HL-60 (cell line): Measurements from ENCODE around the gene TRPV4.

Experiments
- DNase-seq, 2 experiments: peaks; one replicate each; pipeline ENCODE4 v3.0.0-alpha.2; 2010 to 2020; ENCODE audit warnings: low read depth in 1 of 2, low spot score in 1 of 2
- H3K27ac ChIP-seq: fragments of 250-450 bp; sonication (Bioruptor Pico); replicated peaks from 2 replicates; pipeline ENCODE4 v1.5.1; 2020; ENCODE audit warnings: mild to moderate bottlenecking, moderate library complexity
- H3K27me3 ChIP-seq: fragments of 250-450 bp; sonication (Bioruptor Pico); 2 replicates; pipeline ENCODE4 v1.5.1; 2021; ENCODE audit warnings: mild to moderate bottlenecking, moderate library complexity; ENCODE audit not compliant: insufficient read depth, poor library complexity, severe bottlenecking
- H3K4me3 ChIP-seq: replicated peaks from 2 replicates; pipeline ENCODE4 v1.5.1; 2011; ENCODE audit warnings: mild to moderate bottlenecking, control low read depth, low read length; ENCODE audit not compliant: insufficient read depth
- GABPA ChIP-seq: IDR thresholded peaks from 2 replicates; pipeline ENCODE4 v1.6.1; 2012; ENCODE audit warnings: low read depth
- POLR2AphosphoS5 ChIP-seq: IDR thresholded peaks from 2 replicates; pipeline ENCODE4 v1.6.1; 2012; ENCODE audit warnings: low read depth
- SPI1 ChIP-seq: IDR thresholded peaks from 2 replicates; pipeline ENCODE4 v1.6.1; 2012; ENCODE audit warnings: low read depth, mild to moderate bottlenecking, borderline replicate concordance
- TF ChIP-seq, protein P1 (sequence below): IDR thresholded peaks from one replicate; pipeline ENCODE4 v1.5.1; 2011; ENCODE audit warnings: low read length, control low read depth, inconsistent platforms; ENCODE audit not compliant: insufficient read depth
- TF ChIP-seq, protein P2 (sequence below): IDR thresholded peaks from 2 replicates; pipeline ENCODE4 v1.6.1; 2012; ENCODE audit warnings: low read depth; ENCODE audit not compliant: insufficient replicate concordance

Gene TRPV4

DNA sequence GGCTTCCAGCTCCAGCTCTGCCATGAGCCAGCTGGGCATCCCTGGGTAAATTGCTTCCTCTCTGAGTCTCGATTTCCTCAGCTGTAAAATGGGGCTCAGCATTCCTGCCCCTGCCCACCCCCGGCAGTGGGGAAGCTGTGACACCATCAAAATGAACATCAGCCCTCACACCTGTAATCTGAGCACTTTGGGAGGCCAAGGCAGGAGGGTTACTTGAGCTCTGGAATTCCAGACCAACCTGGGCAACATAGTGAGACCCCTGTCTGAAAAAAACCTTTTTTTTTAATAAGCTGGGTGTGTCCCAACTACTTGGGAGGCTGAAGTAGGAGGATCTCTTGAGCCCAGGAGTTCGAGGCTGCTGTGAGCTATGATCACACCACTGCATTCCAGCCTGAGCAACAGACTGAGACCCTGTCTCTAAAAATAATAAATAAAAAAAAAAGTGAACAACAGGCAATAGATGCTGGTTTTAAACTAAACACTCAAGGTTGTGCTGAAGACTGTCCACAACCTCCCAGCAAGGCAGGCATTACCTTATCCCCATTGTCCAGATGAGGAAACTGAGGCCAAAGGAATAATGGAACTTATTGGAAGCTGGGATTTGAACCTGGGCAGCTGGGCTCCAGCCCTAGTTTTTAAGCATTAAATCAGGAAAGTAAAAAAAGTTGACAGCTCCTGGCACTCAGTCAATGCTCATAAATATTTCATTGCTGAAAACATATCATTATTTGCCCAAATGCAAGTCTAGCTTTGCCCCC, 4.3 kb downstream of the TRPV4 start:
- H3K4me3 ChIP-seq, result no peak overlapping the region
- no peak for TF ChIP-seq GABPA
- TF ChIP-seq, protein P1, sequence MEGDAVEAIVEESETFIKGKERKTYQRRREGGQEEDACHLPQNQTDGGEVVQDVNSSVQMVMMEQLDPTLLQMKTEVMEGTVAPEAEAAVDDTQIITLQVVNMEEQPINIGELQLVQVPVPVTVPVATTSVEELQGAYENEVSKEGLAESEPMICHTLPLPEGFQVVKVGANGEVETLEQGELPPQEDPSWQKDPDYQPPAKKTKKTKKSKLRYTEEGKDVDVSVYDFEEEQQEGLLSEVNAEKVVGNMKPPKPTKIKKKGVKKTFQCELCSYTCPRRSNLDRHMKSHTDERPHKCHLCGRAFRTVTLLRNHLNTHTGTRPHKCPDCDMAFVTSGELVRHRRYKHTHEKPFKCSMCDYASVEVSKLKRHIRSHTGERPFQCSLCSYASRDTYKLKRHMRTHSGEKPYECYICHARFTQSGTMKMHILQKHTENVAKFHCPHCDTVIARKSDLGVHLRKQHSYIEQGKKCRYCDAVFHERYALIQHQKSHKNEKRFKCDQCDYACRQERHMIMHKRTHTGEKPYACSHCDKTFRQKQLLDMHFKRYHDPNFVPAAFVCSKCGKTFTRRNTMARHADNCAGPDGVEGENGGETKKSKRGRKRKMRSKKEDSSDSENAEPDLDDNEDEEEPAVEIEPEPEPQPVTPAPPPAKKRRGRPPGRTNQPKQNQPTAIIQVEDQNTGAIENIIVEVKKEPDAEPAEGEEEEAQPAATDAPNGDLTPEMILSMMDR, result no peak
- TF ChIP-seq POLR2AphosphoS5, result no peak
- DNase-seq, result no peak

DNA sequence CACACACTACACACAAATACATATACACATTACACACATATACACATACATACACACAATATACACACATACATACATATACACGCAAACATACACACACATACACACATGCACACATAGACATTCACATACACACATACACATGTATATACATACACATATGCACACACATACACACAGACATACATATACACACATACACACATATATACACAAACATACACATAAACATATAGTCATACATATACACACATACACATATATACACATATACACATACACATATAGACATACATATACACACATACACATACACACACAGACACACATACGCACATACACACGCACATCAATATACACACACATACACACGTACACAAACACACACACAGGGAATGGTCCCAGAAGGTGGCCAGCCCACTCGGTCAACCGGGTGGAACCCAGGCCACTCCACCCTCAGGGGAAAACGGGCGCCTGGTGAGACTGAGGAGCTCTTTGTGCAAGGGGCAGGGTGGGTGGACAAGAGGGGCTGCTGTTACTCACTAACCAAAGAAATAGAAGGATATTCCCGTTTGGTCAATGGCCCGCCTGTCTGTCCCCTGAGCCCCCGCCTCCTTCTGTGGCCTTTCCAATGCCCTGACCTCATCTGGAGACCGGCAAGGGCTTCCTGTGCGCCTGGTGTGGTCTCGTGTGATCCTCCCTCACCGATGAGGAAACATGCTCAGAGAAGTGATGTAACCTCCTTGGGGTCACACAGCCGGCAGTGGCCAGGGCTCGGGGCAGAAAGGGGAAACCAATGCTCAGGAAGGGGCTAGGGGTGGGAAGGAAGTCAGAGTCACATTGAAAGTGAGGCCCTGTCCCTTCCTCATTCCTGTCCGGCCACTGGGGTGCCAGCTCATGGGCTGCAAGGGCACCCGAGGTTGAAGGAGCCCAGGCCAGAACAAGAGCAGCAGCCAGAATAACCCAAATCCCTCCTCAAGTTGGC, 5.3 kb downstream of the TRPV4 start:
- peak; percentile 90 to 93 for DNase-seq
- peak overlapping the region; percentile 61 for H3K27ac ChIP-seq
- peaks cover 4% of the 10 kb centered on the region for H3K27me3 ChIP-seq
- TF ChIP-seq POLR2AphosphoS5 (0 out of 2 replicates have a peak, but pooled peaks have one; percentile 42), SPI1 (peak; percentile 84), GABPA (peak; percentile 59; the same call in 1 of the 2 replicates)
- TF ChIP-seq, protein P1, result no peak
- TF ChIP-seq, protein P2, sequence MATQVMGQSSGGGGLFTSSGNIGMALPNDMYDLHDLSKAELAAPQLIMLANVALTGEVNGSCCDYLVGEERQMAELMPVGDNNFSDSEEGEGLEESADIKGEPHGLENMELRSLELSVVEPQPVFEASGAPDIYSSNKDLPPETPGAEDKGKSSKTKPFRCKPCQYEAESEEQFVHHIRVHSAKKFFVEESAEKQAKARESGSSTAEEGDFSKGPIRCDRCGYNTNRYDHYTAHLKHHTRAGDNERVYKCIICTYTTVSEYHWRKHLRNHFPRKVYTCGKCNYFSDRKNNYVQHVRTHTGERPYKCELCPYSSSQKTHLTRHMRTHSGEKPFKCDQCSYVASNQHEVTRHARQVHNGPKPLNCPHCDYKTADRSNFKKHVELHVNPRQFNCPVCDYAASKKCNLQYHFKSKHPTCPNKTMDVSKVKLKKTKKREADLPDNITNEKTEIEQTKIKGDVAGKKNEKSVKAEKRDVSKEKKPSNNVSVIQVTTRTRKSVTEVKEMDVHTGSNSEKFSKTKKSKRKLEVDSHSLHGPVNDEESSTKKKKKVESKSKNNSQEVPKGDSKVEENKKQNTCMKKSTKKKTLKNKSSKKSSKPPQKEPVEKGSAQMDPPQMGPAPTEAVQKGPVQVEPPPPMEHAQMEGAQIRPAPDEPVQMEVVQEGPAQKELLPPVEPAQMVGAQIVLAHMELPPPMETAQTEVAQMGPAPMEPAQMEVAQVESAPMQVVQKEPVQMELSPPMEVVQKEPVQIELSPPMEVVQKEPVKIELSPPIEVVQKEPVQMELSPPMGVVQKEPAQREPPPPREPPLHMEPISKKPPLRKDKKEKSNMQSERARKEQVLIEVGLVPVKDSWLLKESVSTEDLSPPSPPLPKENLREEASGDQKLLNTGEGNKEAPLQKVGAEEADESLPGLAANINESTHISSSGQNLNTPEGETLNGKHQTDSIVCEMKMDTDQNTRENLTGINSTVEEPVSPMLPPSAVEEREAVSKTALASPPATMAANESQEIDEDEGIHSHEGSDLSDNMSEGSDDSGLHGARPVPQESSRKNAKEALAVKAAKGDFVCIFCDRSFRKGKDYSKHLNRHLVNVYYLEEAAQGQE, result no peak
- H3K4me3 ChIP-seq, result no peak overlapping the region

More for the DNA sequence above, 4.3 kb downstream of the TRPV4 start:
- peak overlapping the region; percentile 61 for H3K27ac ChIP-seq
- H3K27me3 ChIP-seq, result peaks cover 10% of the 10 kb centered on the region

DNA sequence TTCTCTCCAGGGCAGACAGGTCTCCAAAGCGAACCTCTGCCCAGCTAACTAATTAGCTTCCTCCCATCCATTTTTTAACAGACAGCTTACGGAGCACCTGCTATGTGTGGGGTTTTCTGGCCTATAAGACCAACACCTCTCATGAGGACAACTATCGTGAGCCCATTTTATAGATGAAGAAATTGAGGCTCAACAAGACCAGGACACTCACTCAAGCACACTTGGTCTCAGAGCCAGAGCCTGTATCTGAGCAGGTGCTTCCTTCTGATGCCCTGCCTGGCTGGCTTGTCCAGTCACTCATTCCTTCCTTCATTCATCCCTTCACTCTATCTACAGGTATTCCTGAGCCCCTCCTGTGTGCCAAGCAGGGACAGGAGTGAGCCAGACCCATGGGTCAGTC, 6.1 kb downstream of the TRPV4 start:
- peaks cover 3% of the 10 kb centered on the region for H3K27me3 ChIP-seq

More for the DNA sequence above, 6.1 kb downstream of the TRPV4 start:
- TF ChIP-seq SPI1 (no peak), POLR2AphosphoS5 (no peak), GABPA (no peak)
- TF ChIP-seq, protein P2, result no peak
- TF ChIP-seq, protein P1, result no peak
- DNase-seq, result no peak
- Histone ChIP-seq H3K27ac (no peak overlapping the region), H3K4me3 (no peak overlapping the region)
